Colonic mucosa (tissue), 2 donors: Measurements from ENCODE around the gene DTWD1. TPM values are rescaled to one million over a fixed set of nuclear protein-coding genes. Genes with fewer than 3 reads are reported as not detected.

Experiments
- total RNA-seq, 2 donors: library from RNA; stranded (reverse); fragmentation: NEBNext Ultra II Directional in 1 of 2; extraction: Animal tissue kit (Norgen Biotek cat#: 25700) in 1 of 2; gene quantifications; one replicate each; pipeline ENCODE4 v1.2.1, GENCODE V29; 2021
- donor health status: DM: no; HTN: no; CAD: no.
- donor health status: DM: no; HTN: no; CAD: no.

DTWD1 gene
- total RNA-seq, 2 donors from 2014 or later, result 18.4 to 18.7 TPM

Other genes starting within 250 kb of the DTWD1 start
- gene FGF7, start 197.8 kb upstream of the DTWD1 start, total RNA-seq, result 10 to 100 TPM in 1 of 2 donors, 1 to 10 TPM in 1; 3.7 to 13.3 TPM
- gene FAM227B, start 230 bp upstream of the DTWD1 start, total RNA-seq, result 1 to 10 TPM; 1.0 to 2.3 TPM